Motor neuron (in vitro differentiated cells): ENCODE measurements around the gene ADGRA1. TPM values are rescaled to one million over a fixed set of nuclear protein-coding genes. Genes with fewer than 3 reads are reported as not detected.
"Not testable (repeated sequence)": the region's sequence is repeated elsewhere in the genome, so short reads cannot be mapped to it uniquely, and the experiment has no call there.

Experiments
- ATAC-seq, 8 experiments: fragments of 200-7000 bp; cut with Tn5 transposase; replicated peaks in 6 of 8; 2 replicates each; pipeline ENCODE4 v1.8.0; 2021; ENCODE audit warnings: mild to moderate bottlenecking in 8 of 8, moderate library complexity in 8 of 8
- H3K27ac ChIP-seq, 2 donors: fragments of 250-450 bp; sonication (Bioruptor Pico); 2 replicates each; pipeline ENCODE4 v1.9.0; 2021; ENCODE audit warnings: antibody characterized with exemption in 2 of 2, mild to moderate bottlenecking in 2 of 2, moderate library complexity in 1 of 2
- H3K4me1 ChIP-seq, 2 donors: fragments of 250-450 bp; sonication (Bioruptor Pico); replicated peaks in 1 of 2; 2 replicates each; pipeline ENCODE4 v1.6.1; 2021; ENCODE audit warnings: antibody characterized with exemption in 2 of 2, mild to moderate bottlenecking in 2 of 2, moderate library complexity in 1 of 2
- H3K4me3 ChIP-seq, 5 donors: fragments of 250-450 bp; sonication (Bioruptor Pico); 2 replicates each; pipeline ENCODE4 v1.9.0; 2021; ENCODE audit warnings: antibody characterized with exemption in 5 of 5, mild to moderate bottlenecking in 5 of 5, moderate library complexity in 4 of 5
- WGBS, 10 experiments: fragments of 450-650 bp; shearing (Covaris generic); methylation state at CpG; one replicate each; pipeline ENCODE4 v1.0.0; 2022; 5-methylcytosine and 5-hydroxymethylcytosine counted together
- in situ Hi-C, 9 experiments: fragments of 400-800 bp; cut with MboI; loops; one replicate each; pipeline ENCODE4 v1.15.0; 2021; ENCODE audit warnings: low sequenced_read_pairs in 9 of 9, low pct_unique_long_range_greater_than_20kb in 2 of 9; ENCODE audit not compliant: unreplicated experiment in 9 of 9
- total RNA-seq, 8 experiments: library from RNA; unstranded; fragments of 300-600 nt; gene quantifications; 2 replicates each; pipeline versions ENCODE4 v1.2.3 to v1.2.4, GENCODE V29; 2022

ADGRA1 gene
- total RNA-seq, 8 experiments from 2014 or later = 0.09 to 6.3 (median 1.9) TPM

GRCh38 chr10:133175624-133176023 is 87.9 kb downstream of the ADGRA1 start:
- H3K27ac ChIP-seq, in situ Hi-C loops, H3K4me1 ChIP-seq, ATAC-seq, H3K4me3 ChIP-seq: not testable (repeated sequence)
- 32 to 87% (median 73%) methylated on average over 2 to 4 of the region's 4 CpGs; no CpG with 5 or more reads in 2 of the 10 experiments for WGBS, 10 experiments

GRCh38 chr10:133176546-133176945 is 88.8 kb downstream of the ADGRA1 start:
- in situ Hi-C loops = no loop called here
- no peak overlapping the region for H3K27ac ChIP-seq
- peak in 2 of 8 experiments; percentile 14 to 22 for ATAC-seq
- H3K4me1 ChIP-seq = no peaks in the 10 kb centered on the region
- WGBS, 10 experiments = 83% methylated on average over 1 of the region's 4 CpGs; no CpG with 5 or more reads in 9 of the 10 experiments
- H3K4me3 ChIP-seq = no peak overlapping the region

GRCh38 chr10:133177380-133178157 is 89.8 kb downstream of the ADGRA1 start:
- no peak for ATAC-seq
- in situ Hi-C loops = no loop called here
- 33 to 100% (median 77%) methylated on average over 1 to 11 of the region's 12 CpGs; no CpG with 5 or more reads in 2 of the 10 experiments for WGBS, 10 experiments
- Histone ChIP-seq H3K4me1 (no peaks in the 10 kb centered on the region), H3K4me3 (no peak overlapping the region), H3K27ac (no peak overlapping the region)

- no peak overlapping the region for H3K4me3 ChIP-seq
- WGBS, 10 experiments = 20 to 100% (median 85%) methylated on average over 2 to 12 of the region's 29 CpGs; no CpG with 5 or more reads in 2 of the 10 experiments
- in situ Hi-C loops = no loop called here
- no peak overlapping the region for H3K27ac ChIP-seq
- no peak for ATAC-seq
- no peaks in the 10 kb centered on the region for H3K4me1 ChIP-seq
Observed at GRCh38 chr10:133178357-133179127, 90.8 kb downstream of the ADGRA1 start.

GRCh38 chr10:133179128-133179520 is 91.4 kb downstream of the ADGRA1 start:
- no peak overlapping the region for H3K4me3 ChIP-seq
- no peak overlapping the region for H3K27ac ChIP-seq
- no peak for ATAC-seq
- no peaks in the 10 kb centered on the region for H3K4me1 ChIP-seq
- in situ Hi-C loops = no loop called here
- WGBS, 10 experiments = 20 to 100% (median 83%) methylated on average over 1 to 2 of the region's 11 CpGs; no CpG with 5 or more reads in 7 of the 10 experiments

- Histone ChIP-seq H3K4me3 (no peak overlapping the region), H3K27ac (no peak overlapping the region), H3K4me1 (no peaks in the 10 kb centered on the region)
- 0 to 85% (median 53%) methylated on average over 1 to 20 of the region's 26 CpGs; no CpG with 5 or more reads in 7 of the 10 experiments for WGBS, 10 experiments
- ATAC-seq = peak in 2 of 8 experiments; percentile 12 to 33
- in situ Hi-C loops = no loop called here
Observed at GRCh38 chr10:133179651-133180050, 91.9 kb downstream of the ADGRA1 start.

- WGBS, 10 experiments = 42 to 95% (median 87%) methylated on average over 3 to 16 of the region's 33 CpGs
- in situ Hi-C loops = no loop called here
- ATAC-seq = no peak
- H3K4me3 ChIP-seq = no peak overlapping the region
- H3K4me1 ChIP-seq = peaks cover 0 to 1% of the 10 kb centered on the region in 2 donors
- no peak overlapping the region for H3K27ac ChIP-seq
Observed at GRCh38 chr10:133180192-133180964, 92.7 kb downstream of the ADGRA1 start.

- Histone ChIP-seq H3K4me1 (peaks cover 3 to 7% of the 10 kb centered on the region in 2 donors), H3K27ac (no peak overlapping the region), H3K4me3 (no peak overlapping the region)
- in situ Hi-C loops = no loop called here
- 80 to 100% (median 90%) methylated on average over 1 to 5 of the region's 23 CpGs; no CpG with 5 or more reads in 6 of the 10 experiments for WGBS, 10 experiments
- ATAC-seq = no peak
Observed at GRCh38 chr10:133180965-133181639, 93.4 kb downstream of the ADGRA1 start.

Other genes with a start within 250 kb of the ADGRA1 start
- gene CFAP46, start 145.4 kb upstream of the ADGRA1 start, total RNA-seq = 10 to 100 TPM in 1 of 8 experiments, 1 to 10 TPM in 7; 1.2 to 15.5 (median 2.7) TPM
- 10 to 100 TPM in 1 of 8 experiments, 1 to 10 TPM in 4, under 1 TPM in 3; 0.15 to 14.6 (median 4.2) TPM for gene KNDC1, start 72.3 kb downstream of the ADGRA1 start, total RNA-seq
- under 1 TPM in 3 of 8 experiments, not detected in 5; 0.18 to 0.38 (median 0.24) TPM for gene UTF1, start 142.3 kb downstream of the ADGRA1 start, total RNA-seq
- under 1 TPM in 4 of 8 experiments, not detected in 4; 0.10 to 0.62 (median 0.20) TPM for gene VENTX, start 149.9 kb downstream of the ADGRA1 start, total RNA-seq
- 1 to 10 TPM in 5 of 8 experiments, under 1 TPM in 3; 0.66 to 2.2 (median 1.2) TPM for gene ADAM8, start 188.9 kb downstream of the ADGRA1 start, total RNA-seq
- gene TUBGCP2, start 220.9 kb downstream of the ADGRA1 start, total RNA-seq = 10 to 100 TPM; 28.4 to 50.5 (median 37.4) TPM
- 10 to 100 TPM; 10.5 to 43.7 (median 23.3) TPM for gene ZNF511, start 221.0 kb downstream of the ADGRA1 start, total RNA-seq
- 10 to 100 TPM in 3 of 8 experiments, 1 to 10 TPM in 3, under 1 TPM in 2; 0.31 to 14.9 (median 6.6) TPM for gene CALY, start 249.0 kb downstream of the ADGRA1 start, total RNA-seq